Endothelial cell of umbilical vein (primary cell): ENCODE results near the gene RSPH6A. TPM values are rescaled to one million over a fixed set of nuclear protein-coding genes. Genes with fewer than 3 reads are reported as not detected.

Experiments used
- BruUV-seq: library from RNA; stranded (reverse); fragments of 400-500 nt; replicated peaks from 2 replicates; lab custom pipeline; 2021; lab: Mats Ljungman, UMichigan
- CTCF ChIA-PET: fragments of 300-600, 350-600 bp; sonication (Branson Sonifier 250); formaldehyde crosslinking; loops from one replicate; lab custom pipeline; 2021; ENCODE audit warnings: antibody characterized with exemption, inconsistent platforms; lab: Charles Lee
- POLR2A ChIA-PET: fragments of 300-600, 350-600 bp; sonication (Branson Sonifier 250); formaldehyde crosslinking; loops from one replicate; lab custom pipeline; 2021; ENCODE audit warnings: antibody characterized with exemption, inconsistent platforms; lab: Charles Lee
- DNase-seq: peaks from one replicate; pipeline ENCODE4 v3.0.0-alpha.2; 2011; ENCODE audit warnings: low read depth, low spot score
- FAIRE-seq: peaks from 2 replicates; lab custom pipeline; 2011; peaks lifted over from hg19 to GRCh38; lab: Jason Lieb, UNC
- H2AFZ ChIP-seq: 2 replicates; pipeline ENCODE4 v1.6.0; 2012; ENCODE audit warnings: low read depth, low read length, control low read depth, inconsistent platforms
- H3K27ac ChIP-seq: 2 replicates; pipeline ENCODE4 v1.5.1; 2011; ENCODE audit warnings: low read depth, mild to moderate bottlenecking, control low read depth, low read length, moderate library complexity; ENCODE audit not compliant: insufficient read depth
- H3K27me3 ChIP-seq, 2 experiments: 2 replicates each; pipeline versions ENCODE4 v1.6.0 to v1.6.1; 2011; ENCODE audit warnings: low read length in 2 of 2, mixed read lengths in 1 of 2; ENCODE audit not compliant: control insufficient read depth in 2 of 2, insufficient read depth in 2 of 2
- H3K36me3 ChIP-seq, 2 experiments: 2 replicates in 1 of 2; 3 replicates in 1 of 2; pipeline ENCODE4 v1.5.1; 2011; ENCODE audit warnings: low read length in 2 of 2, mild to moderate bottlenecking in 1 of 2, moderate library complexity in 1 of 2; ENCODE audit not compliant: control insufficient read depth in 2 of 2, insufficient read depth in 2 of 2; ENCODE audit errors: extremely low read depth in 1 of 2
- H3K4me1 ChIP-seq: 3 replicates; pipeline ENCODE4 v1.5.1; 2011; ENCODE audit warnings: mild to moderate bottlenecking, low read length; ENCODE audit not compliant: control insufficient read depth, insufficient read depth; ENCODE audit errors: extremely low read depth
- H3K4me2 ChIP-seq: 2 replicates; pipeline ENCODE4 v1.6.1; 2011; ENCODE audit warnings: low read length, control low read depth, mixed read lengths; ENCODE audit not compliant: insufficient read depth
- H3K4me3 ChIP-seq, 3 experiments: fragments of 200-600 bp in 1 of 3; sonication (generic), shearing (Covaris generic) in 1 of 3; replicated peaks in 1 of 3; 2 replicates each; pipeline ENCODE4 v1.5.1; 2011 to 2016; ENCODE audit warnings: control low read depth in 3 of 3, low read length in 3 of 3, mild to moderate bottlenecking in 2 of 3, inconsistent platforms in 1 of 3, low read depth in 1 of 3, moderate library complexity in 1 of 3; ENCODE audit not compliant: insufficient read depth in 1 of 3
- H3K79me2 ChIP-seq: 2 replicates; pipeline ENCODE4 v1.6.0; 2012; ENCODE audit warnings: low read length, inconsistent platforms; ENCODE audit not compliant: control insufficient read depth, insufficient read depth
- H3K9ac ChIP-seq: replicated peaks from 2 replicates; pipeline ENCODE3; 2011; ENCODE audit warnings: low read length, control low read depth; ENCODE audit not compliant: insufficient read depth; ENCODE audit errors: extremely low read depth
- H3K9me1 ChIP-seq: replicated peaks from 3 replicates; pipeline ENCODE4 v1.6.0; 2011; ENCODE audit warnings: mild to moderate bottlenecking, low read length; ENCODE audit not compliant: control insufficient read depth, insufficient read depth; ENCODE audit errors: extremely low read depth
- H3K9me3 ChIP-seq: replicated peaks from 2 replicates; pipeline ENCODE4 v1.5.1; 2012; ENCODE audit warnings: low read length, inconsistent platforms; ENCODE audit not compliant: control insufficient read depth, insufficient read depth
- H4K20me1 ChIP-seq: replicated peaks from 2 replicates; pipeline ENCODE3; 2011; ENCODE audit warnings: mild to moderate bottlenecking, low read length; ENCODE audit not compliant: control insufficient read depth, insufficient read depth; ENCODE audit errors: extremely low read depth
- CTCF ChIP-seq, 2 donors: IDR thresholded peaks; 1 replicate in 1 of 2; 2 replicates in 1 of 2; pipeline ENCODE4 v1.5.1; 2011; ENCODE audit warnings: low read length in 2 of 2, mild to moderate bottlenecking in 2 of 2, moderate library complexity in 2 of 2, control low read depth in 1 of 2, inconsistent platforms in 1 of 2, low read depth in 1 of 2; ENCODE audit not compliant: insufficient read depth in 1 of 2; ENCODE audit errors: extremely low read depth in 1 of 2
- EZH2 ChIP-seq: IDR thresholded peaks from 2 replicates; pipeline ENCODE4 v1.6.1; 2012; ENCODE audit warnings: borderline replicate concordance, low read depth, mild to moderate bottlenecking, moderate library complexity, low read length, inconsistent platforms; ENCODE audit not compliant: severe bottlenecking
- FOS ChIP-seq: IDR thresholded peaks from 2 replicates; pipeline ENCODE4 v1.6.1; 2011; ENCODE audit warnings: mild to moderate bottlenecking, low read length, moderate library complexity, borderline replicate concordance; ENCODE audit not compliant: insufficient read depth
- GATA2 ChIP-seq: IDR thresholded peaks from 2 replicates; pipeline ENCODE4 v1.7.0; 2011; ENCODE audit warnings: low read depth, mild to moderate bottlenecking, moderate library complexity, mixed read lengths, low read length; ENCODE audit not compliant: insufficient read length, insufficient read depth
- POLR2A ChIP-seq: IDR thresholded peaks from 2 replicates; pipeline ENCODE4 v1.6.1; 2012; ENCODE audit warnings: low read depth, mild to moderate bottlenecking, control low read depth, low read length
- POLR2AphosphoS5 ChIP-seq: IDR thresholded peaks from 2 replicates; pipeline ENCODE4 v1.6.1; 2012; ENCODE audit warnings: low read depth, mild to moderate bottlenecking, control low read depth, low read length, moderate library complexity; ENCODE audit not compliant: insufficient read depth
- dilution Hi-C: fragments of 300-500 bp; cut with MboI; formaldehyde crosslinking; loops from one replicate; pipeline ENCODE4 v1.15.0; 2019; ENCODE audit warnings: low sequenced_read_pairs; ENCODE audit not compliant: extremely low pct_ligation_motif_present
- intact Hi-C: fragments of 100-400 bp; cut with micrococcal nuclease; formaldehyde crosslinking; loops from one replicate; pipeline ENCODE4 v1.10.0; 2022
- polyA plus RNA-seq, 4 experiments: library from polyadenylated mRNA; depleted of rRNA in 3 of 4; stranded (reverse) in 3 of 4; unstranded in 1 of 4; fragments of >200 nt; gene quantifications; 2 replicates each; pipeline versions ENCODE4 v1.2.1 to v1.2.3, GENCODE V29; 2011 to 2012; ENCODE audit warnings: missing spikeins in 1 of 4
- total RNA-seq: library from RNA; stranded (reverse); gene quantifications from 2 replicates; pipeline ENCODE4 v1.2.3, GENCODE V29; 2021

RSPH6A gene
- total and polyA plus RNA-seq, 2 donors (not counting 3 experiments of a cell fraction or from before 2014, with no cell fraction given) = 0.03 to 0.62 TPM

GRCh38 chr19:45792470-45793177, 22.5 kb downstream of the RSPH6A start, which contains the start of gene DMWD:
TSS of gene DMWD (minus strand) at chr19:45792845. CDS start at chr19:45792756, 89 bp downstream.
- DNase-seq (peak; percentile 99), FAIRE-seq (peak; percentile 100)
- POLR2A ChIA-PET = interaction anchor here (0.6 to 1.3 kb wide), 4 partner anchors 10 to 62 kb away, joined by 3 to 19 read pairs (median 6); partner anchors contain the start of genes DMPK, FBXO46 and SIX5
- Histone ChIP-seq H3K36me3 (peaks cover 7 to 15% of the 10 kb centered on the region in 2 experiments), H4K20me1 (no peaks in the 10 kb centered on the region), H3K9me3 (no peaks in the 10 kb centered on the region), H3K9me1 (no peaks in the 10 kb centered on the region), H3K4me2 (peak within 1 kb of the TSS; percentile 94), H3K27ac (peak within 1 kb of the TSS; percentile 57), H2AFZ (peak within 1 kb of the TSS; percentile 50), H3K27me3 (no peaks in the 10 kb centered on the region), H3K79me2 (peaks cover 18% of the 10 kb centered on the region), H3K4me3 (peak within 1 kb of the TSS; percentile 83 to 88 (median 85)), H3K9ac (peak within 1 kb of the TSS; percentile 87), H3K4me1 (peaks cover 16% of the 10 kb centered on the region)
- CTCF ChIA-PET = interaction anchor here (0.7 to 2.3 kb wide), 9 partner anchors 10 to 75 kb away, joined by 3 to 29 read pairs (median 3); partner anchors contain the start of genes DMPK, FBXO46 and SIX5
- dilution Hi-C loops = no loop called here
- TF ChIP-seq CTCF (IDR thresholded peaks at IDR 0.05; ENCODE audit: extremely low read depth in 1 of 2, insufficient read depth in 1 of 2, low read depth in 1 of 2, low read length in 2 of 2) (no peak), POLR2AphosphoS5 (peak; percentile 84), POLR2A (peak; percentile 89), FOS (no peak), GATA2 (no peak), EZH2 (no peak)
- no TSS peak for BruUV-seq
- intact Hi-C loops = loop anchor here (1.0 kb wide), 2 partner anchors 22 to 100 kb away; partner anchors contain the start of gene QPCTL
